ENCODE data around the gene PUS10. TPM values are rescaled to one million over a fixed set of nuclear protein-coding genes. Genes with fewer than 3 reads are reported as not detected.
"Not testable (repeated sequence)": the region's sequence is repeated elsewhere in the genome, so short reads cannot be mapped to it uniquely, and the experiment has no call there.

Gene PUS10
- total RNA-seq, 1 donor from 2014 or later, result 6.0 TPM

DNA sequence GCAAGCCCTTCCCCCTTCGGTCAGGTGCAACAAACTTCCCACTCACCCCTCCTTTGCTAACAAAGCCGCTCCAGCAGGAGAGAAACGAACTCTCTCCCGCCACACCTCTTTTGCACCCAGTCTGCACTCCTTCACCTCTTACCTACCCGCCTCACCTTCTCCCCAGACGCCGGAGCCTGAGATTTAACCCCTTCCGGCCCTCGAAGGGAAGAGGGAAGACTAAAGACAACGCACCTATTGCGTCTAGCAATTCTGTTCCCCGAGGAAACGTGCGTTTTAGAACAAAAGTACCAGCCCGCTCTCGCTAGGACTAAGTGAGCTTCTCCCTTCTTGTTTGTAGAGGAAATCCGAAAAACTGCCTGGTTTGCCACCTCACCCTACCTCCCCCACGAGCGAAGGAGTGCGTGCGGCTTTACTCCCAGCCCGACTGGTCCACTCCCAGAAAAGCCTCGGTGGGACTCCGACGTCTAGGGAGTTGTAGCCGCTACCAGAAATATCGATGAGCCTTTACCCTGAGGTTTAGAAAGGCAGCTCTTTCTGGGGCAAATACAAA, 976 bp downstream of the PUS10 start:
- H3K4me3 Mint-ChIP-seq (ENCODE audit: unreplicated experiment), result peak overlapping the region; percentile 97
- H3K9me3 Mint-ChIP-seq (ENCODE audit: unreplicated experiment), result peaks cover under 1% of the 10 kb centered on the region
- peak; percentile 86 for DNase-seq (ENCODE audit: extremely low spot score, unreplicated experiment)
- H3K4me1 Mint-ChIP-seq (ENCODE audit: unreplicated experiment), result peaks cover 28% of the 10 kb centered on the region
- peaks cover 11% of the 10 kb centered on the region for H3K36me3 Mint-ChIP-seq (ENCODE audit: unreplicated experiment)
- TF ChIP-seq, protein P1, sequence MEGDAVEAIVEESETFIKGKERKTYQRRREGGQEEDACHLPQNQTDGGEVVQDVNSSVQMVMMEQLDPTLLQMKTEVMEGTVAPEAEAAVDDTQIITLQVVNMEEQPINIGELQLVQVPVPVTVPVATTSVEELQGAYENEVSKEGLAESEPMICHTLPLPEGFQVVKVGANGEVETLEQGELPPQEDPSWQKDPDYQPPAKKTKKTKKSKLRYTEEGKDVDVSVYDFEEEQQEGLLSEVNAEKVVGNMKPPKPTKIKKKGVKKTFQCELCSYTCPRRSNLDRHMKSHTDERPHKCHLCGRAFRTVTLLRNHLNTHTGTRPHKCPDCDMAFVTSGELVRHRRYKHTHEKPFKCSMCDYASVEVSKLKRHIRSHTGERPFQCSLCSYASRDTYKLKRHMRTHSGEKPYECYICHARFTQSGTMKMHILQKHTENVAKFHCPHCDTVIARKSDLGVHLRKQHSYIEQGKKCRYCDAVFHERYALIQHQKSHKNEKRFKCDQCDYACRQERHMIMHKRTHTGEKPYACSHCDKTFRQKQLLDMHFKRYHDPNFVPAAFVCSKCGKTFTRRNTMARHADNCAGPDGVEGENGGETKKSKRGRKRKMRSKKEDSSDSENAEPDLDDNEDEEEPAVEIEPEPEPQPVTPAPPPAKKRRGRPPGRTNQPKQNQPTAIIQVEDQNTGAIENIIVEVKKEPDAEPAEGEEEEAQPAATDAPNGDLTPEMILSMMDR (IDR thresholded peaks at IDR 0.05), result no peak
- H3K27ac Mint-ChIP-seq (ENCODE audit: unreplicated experiment), result peak overlapping the region; percentile 98
- no peaks in the 10 kb centered on the region for H3K27me3 Mint-ChIP-seq (ENCODE audit: unreplicated experiment)

DNA sequence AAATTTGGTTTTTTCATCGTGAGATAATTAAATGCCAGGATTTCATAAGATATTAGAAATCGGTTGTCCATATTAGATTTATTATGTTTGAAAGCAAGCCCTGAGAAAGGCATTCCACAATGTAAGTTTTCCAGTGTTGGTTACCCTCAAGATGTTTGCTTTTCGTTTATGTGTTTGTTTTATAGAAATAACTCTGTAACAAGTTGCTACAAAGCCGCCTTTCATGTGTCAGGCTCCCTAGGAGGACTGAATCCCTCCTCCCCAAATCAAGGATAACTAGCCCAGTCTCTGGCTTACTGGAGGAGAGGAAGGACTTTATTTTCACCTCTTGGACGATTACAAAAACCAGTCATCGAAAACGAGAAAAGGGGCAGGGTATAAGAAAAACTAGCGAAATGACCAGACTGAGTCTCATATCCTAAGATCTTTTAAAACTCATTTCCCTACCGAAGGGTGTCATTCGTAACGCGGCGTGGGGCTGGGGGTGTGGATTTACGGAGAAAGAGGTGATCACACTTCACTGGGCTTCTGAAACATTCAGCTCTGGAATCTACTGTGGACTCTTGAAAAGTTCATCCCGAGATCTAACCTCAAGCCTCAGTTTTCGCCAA, 1.6 kb downstream of the PUS10 start:
- H3K9me3 Mint-ChIP-seq (ENCODE audit: unreplicated experiment), result no peaks in the 10 kb centered on the region
- no peaks in the 10 kb centered on the region for H3K27me3 Mint-ChIP-seq (ENCODE audit: unreplicated experiment)
- TF ChIP-seq, protein P1 (IDR thresholded peaks at IDR 0.05), result no peak
- no peak for DNase-seq (ENCODE audit: extremely low spot score, unreplicated experiment)
- peak overlapping the region; percentile 98 for H3K27ac Mint-ChIP-seq (ENCODE audit: unreplicated experiment)
- peaks cover 31% of the 10 kb centered on the region for H3K4me1 Mint-ChIP-seq (ENCODE audit: unreplicated experiment)
- H3K4me3 Mint-ChIP-seq (ENCODE audit: unreplicated experiment), result peak overlapping the region; percentile 97
- H3K36me3 Mint-ChIP-seq (ENCODE audit: unreplicated experiment), result peaks cover 5% of the 10 kb centered on the region

- H3K4me1 Mint-ChIP-seq (ENCODE audit: unreplicated experiment), result peaks cover 31% of the 10 kb centered on the region
- peaks cover 2% of the 10 kb centered on the region for H3K36me3 Mint-ChIP-seq (ENCODE audit: unreplicated experiment)
- no peak overlapping the region for H3K27ac Mint-ChIP-seq (ENCODE audit: unreplicated experiment)
- DNase-seq (ENCODE audit: extremely low spot score, unreplicated experiment), result no peak
- no peaks in the 10 kb centered on the region for H3K9me3 Mint-ChIP-seq (ENCODE audit: unreplicated experiment)
- TF ChIP-seq, protein P1 (IDR thresholded peaks at IDR 0.05), result no peak
- peak overlapping the region; percentile 97 for H3K4me3 Mint-ChIP-seq (ENCODE audit: unreplicated experiment)
- no peaks in the 10 kb centered on the region for H3K27me3 Mint-ChIP-seq (ENCODE audit: unreplicated experiment)
These were observed 2.1 kb downstream of the PUS10 start for GRCh38 chr2:61015976-61016375.

DNA sequence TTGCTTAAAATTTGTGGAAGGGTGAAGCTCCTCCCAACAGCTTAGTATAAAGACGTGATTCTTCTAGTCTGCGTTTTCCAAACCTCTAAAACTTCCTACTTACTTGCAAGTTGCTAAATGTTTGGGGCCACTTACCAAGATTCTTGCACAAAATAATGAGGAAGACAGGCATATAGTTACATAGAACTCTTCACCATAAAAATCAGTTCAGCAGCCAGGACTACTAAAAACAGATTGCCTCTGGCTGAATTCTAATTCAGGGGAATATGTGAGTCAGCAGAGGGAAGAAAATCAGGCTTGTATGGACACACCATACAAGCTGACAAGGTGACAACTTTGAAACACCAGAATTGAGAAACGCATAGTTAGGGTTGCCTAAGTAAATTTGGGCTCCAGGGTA, 3.3 kb downstream of the PUS10 start:
- Mint-ChIP-seq H3K27me3 (ENCODE audit: unreplicated experiment) (no peaks in the 10 kb centered on the region), H3K4me1 (ENCODE audit: unreplicated experiment) (peaks cover 30% of the 10 kb centered on the region), H3K36me3 (ENCODE audit: unreplicated experiment) (no peaks in the 10 kb centered on the region), H3K9me3 (ENCODE audit: unreplicated experiment) (no peaks in the 10 kb centered on the region), H3K27ac (ENCODE audit: unreplicated experiment) (no peak overlapping the region), H3K4me3 (ENCODE audit: unreplicated experiment) (no peak overlapping the region)
- DNase-seq (ENCODE audit: extremely low spot score, unreplicated experiment), result no peak
- TF ChIP-seq, protein P1 (IDR thresholded peaks at IDR 0.05), result no peak

GRCh38 chr2:61013382-61013781, 4.7 kb downstream of the PUS10 start:
- DNase-seq (ENCODE audit: extremely low spot score, unreplicated experiment), result no peak
- TF ChIP-seq, protein P1 (IDR thresholded peaks at IDR 0.05), result no peak
- peaks cover 18% of the 10 kb centered on the region for H3K4me1 Mint-ChIP-seq (ENCODE audit: unreplicated experiment)
- no peaks in the 10 kb centered on the region for H3K9me3 Mint-ChIP-seq (ENCODE audit: unreplicated experiment)
- no peaks in the 10 kb centered on the region for H3K36me3 Mint-ChIP-seq (ENCODE audit: unreplicated experiment)
- H3K27me3 Mint-ChIP-seq (ENCODE audit: unreplicated experiment), result no peaks in the 10 kb centered on the region
- H3K27ac Mint-ChIP-seq (ENCODE audit: unreplicated experiment), result no peak overlapping the region
- H3K4me3 Mint-ChIP-seq (ENCODE audit: unreplicated experiment), result no peak overlapping the region

GRCh38 chr2:61012303-61012702, 5.8 kb downstream of the PUS10 start:
- DNase-seq (ENCODE audit: extremely low spot score, unreplicated experiment), result not testable (repeated sequence)

More at GRCh38 chr2:61012303-61012702, 5.8 kb downstream of the PUS10 start:
- not testable (repeated sequence) for H3K36me3 Mint-ChIP-seq (ENCODE audit: unreplicated experiment); H3K27me3 Mint-ChIP-seq (ENCODE audit: unreplicated experiment); H3K4me3 Mint-ChIP-seq (ENCODE audit: unreplicated experiment); H3K9me3 Mint-ChIP-seq (ENCODE audit: unreplicated experiment)
- H3K4me1 Mint-ChIP-seq (ENCODE audit: unreplicated experiment), result peaks cover 18% of the 10 kb centered on the region
- peak overlapping the region; percentile 57 for H3K27ac Mint-ChIP-seq (ENCODE audit: unreplicated experiment)
